Measurements from ENCODE around the gene RYR1.
"Not testable (repeated sequence)": the region's sequence is repeated elsewhere in the genome, so short reads cannot be mapped to it uniquely, and the experiment has no call there.

RYR1 gene

DNA sequence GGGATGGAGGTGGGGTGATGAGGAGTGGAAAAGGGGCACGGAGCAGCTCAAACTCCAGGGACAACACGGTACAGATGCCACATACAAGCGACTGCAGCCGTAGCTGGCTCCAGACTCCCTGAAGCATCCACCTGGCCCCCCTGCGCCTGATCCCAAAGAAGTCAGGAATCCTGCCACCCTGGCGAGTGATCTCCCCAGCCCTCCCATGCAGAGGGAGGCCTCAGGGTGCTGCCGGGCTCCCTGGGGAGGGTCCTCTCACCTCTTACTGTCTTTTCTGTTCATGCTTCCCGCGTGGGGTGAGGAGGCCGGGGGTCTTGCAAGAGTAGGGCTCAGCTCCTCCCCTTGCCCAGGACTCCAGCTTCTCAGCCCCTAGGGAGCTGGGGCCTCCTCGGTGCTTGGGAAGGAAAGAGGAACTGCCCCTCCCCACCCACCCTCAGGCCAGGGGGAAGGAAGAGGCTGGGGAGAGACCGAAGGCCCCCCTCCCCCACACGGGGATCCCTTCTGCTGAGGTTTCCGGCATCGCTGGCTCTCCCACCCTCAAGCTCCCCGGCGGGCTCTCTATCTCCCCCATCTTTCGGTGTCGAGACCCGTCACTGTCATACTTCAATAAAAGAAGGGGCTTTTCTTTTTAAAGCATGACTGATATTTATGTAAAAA, 7.6 kb upstream of the RYR1 start, which contains the start of gene RASGRP4:
Gene RASGRP4, minus strand, starts transcription at position 410 of the 657 bp plus-strand sequence. Its CDS starts 128 bp downstream, at position 282.
- in situ Hi-C loops (cut with MboI; ENCODE audit: low sequenced_read_pairs) = no loop called here

DNA sequence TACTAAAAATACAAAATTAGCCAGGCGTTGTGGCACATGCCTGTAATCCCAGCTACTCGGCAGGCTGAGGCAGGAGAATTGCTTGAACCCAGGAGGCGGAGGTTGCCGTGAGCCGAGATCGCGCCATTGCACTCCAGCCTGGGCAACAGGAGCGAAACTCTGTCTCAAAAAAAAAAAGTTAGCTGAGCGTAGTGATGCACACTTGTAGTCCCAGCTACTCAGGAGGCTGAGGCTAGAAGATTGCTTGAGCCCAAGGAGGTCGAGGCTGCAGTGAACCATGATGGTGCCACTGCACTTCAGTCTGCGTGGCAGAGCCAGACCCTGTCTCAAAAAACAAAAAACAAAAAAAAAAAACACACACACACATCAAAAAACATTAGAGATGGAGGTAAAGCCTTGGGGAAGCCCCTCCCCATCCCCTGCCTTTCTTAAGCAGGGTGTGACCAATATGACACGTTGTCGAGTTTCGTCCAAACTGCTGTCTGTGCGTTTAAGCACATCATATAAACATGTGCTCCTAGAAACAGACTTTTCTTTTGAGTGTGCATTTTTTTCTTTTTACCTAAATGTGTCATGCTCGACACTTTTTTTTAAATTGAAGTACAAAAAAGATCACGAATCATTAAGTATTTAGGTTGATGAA, 6.3 kb upstream of the RYR1 start:
- in situ Hi-C loops (cut with MboI; ENCODE audit: low sequenced_read_pairs) = not testable (repeated sequence)

DNA sequence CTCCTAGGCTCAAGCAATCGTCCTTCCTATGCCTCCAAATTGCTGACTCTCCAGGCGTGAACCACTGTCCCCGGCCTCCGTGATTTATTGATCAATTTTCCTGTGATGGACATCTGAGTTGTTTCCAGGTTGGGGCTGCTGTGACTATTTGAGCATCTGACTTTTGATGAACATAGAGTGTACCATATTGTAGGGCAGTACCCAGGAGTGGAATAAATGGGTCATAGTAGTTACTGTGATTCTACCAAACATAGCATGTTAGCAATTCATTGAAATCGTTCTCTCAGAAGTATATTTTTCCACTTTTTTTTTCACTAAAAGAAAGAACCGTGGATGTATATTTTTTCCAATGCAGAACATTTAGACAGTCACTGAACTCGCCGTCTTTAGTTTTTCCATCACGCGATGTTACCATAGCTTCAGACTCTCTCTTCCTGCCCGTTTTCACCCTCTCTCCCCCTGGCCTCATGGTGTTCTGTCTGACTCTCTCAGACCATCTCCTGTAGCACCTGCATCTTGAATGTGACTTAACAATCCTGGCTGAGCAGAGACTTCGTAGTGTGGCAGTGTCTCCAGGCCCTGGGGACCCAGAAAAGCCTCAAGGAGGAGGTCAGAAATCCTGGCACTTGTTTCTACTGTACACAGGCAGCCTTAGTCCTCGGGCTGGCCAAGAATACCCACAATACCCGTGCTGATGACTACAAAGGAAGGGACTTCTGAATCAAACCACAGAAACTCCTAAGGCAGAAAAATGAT, 4.3 kb upstream of the RYR1 start:
- in situ Hi-C loops (cut with MboI; ENCODE audit: low sequenced_read_pairs) = no loop called here

DNA sequence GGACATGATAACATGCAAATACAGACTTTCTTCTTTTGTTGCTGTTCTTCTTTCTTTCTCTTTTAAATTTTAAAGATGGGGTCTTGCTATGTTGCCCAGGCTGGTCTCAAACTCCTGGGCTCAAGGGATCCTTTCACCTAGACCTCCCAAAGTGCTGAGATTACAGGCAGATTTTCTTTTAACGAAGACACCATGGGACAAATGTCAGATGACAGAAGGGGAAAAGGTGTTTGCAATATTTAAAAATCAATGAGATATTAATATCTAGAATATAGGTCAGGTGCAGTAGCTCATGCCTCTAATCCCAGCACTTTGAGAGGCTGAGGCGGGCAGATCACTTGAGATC, 3.7 kb upstream of the RYR1 start:
- in situ Hi-C loops (cut with MboI; ENCODE audit: low sequenced_read_pairs) = no loop called here

DNA sequence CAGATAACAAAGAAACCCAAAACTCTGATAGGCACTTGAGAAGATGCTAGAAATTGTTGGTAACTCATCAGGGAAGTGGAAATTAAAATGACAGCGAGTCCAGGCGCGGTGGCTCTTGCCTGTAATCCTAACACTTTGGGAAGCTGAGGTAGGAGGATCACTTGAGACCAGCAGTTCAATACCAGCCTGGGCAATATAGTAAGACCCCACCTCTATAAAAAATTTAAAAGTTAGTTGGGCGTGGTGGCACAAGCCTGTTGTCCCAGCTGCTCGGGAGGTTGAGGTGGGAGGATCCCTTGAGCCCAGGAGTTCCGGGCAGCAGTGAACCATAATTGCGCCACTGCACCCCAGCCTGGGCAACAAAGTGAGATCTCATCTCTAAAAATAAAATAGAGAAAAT, 2.6 kb upstream of the RYR1 start:
- in situ Hi-C loops (cut with MboI; ENCODE audit: low sequenced_read_pairs) = no loop called here

DNA sequence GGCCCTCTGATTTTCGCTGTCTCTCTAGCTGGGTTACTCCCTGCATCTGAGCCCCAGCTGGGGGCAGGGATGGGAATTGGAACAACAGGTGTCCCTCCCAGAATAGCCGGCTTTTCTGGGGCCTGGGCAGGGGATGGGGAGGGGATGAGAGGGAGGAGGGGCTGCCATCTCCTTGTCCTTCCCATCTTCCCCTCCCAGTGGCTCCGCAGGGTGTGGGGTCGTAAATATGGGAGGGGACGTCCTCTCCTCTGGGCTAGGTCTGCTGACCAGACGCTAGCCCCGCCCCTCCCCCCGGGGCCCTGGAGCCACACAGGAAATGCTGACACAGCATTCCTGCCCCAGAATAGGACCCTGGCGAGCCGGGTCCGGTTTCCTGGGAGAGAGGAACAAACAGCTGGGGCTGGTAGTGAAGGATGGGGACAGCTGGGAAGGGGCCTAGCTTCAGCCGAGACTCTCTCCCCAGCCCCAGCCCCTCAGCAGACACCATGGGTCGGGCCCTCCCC, 1.1 kb downstream of the RYR1 start:
- in situ Hi-C loops (cut with MboI; ENCODE audit: low sequenced_read_pairs) = no loop called here

DNA sequence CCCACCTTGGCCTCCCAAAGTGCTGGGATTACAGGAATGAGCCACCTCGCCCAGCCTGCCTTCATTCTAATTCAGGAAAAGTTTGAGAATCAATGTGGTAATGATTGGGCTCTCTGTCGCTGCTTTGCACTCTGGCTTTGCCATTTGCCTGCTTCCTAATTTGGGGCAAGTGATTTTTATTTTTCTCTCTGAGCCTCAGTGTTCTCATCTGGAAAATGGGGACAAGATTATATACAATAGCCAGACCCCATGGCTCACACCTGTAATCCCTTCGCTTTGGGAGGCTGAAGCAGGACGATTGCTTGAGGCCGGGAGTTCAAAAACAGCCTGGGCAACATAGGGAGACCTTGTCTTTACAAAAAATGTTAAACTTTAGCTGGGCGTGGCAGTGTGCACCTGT, 3.8 kb downstream of the RYR1 start:
- in situ Hi-C loops (cut with MboI; ENCODE audit: low sequenced_read_pairs) = no loop called here

DNA sequence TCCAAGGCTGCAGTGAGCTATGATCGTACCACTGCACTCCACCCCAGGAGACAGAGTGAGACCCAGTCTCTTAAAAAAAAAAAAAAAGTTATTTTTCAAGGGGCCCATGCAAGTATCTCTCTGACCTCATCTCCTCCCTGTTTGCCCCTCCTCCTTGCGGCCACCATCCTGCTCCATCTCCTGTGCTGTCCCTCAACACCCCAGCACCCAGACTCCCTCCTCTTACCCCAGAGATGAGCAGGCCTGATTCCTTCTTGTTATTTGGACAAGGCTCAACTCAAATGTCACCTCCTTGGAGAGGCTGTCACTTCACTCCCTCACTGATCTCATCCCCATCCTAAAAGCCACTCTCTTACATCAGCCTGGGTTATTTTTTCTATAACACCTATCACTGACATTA, 4.4 kb downstream of the RYR1 start:
- in situ Hi-C loops (cut with MboI; ENCODE audit: low sequenced_read_pairs) = no loop called here

DNA sequence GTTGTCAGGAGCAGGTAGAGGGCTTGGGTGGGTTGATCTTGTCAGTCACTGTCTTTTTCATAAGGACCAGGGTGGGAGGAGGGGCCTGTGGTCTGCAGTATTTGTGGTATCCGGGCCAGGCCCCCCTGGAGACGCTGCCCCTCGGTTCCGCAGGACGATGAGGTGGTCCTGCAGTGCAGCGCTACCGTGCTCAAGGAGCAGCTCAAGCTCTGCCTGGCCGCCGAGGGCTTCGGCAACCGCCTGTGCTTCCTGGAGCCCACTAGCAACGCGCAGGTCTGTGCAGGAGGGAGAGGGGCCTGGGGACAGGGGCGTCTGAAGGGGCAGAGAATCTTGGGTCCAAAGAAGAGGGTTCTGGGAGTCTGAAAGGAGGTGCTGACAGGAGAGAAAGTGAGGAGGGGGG, 7.1 kb downstream of the RYR1 start:
- in situ Hi-C loops (cut with MboI; ENCODE audit: low sequenced_read_pairs) = no loop called here

DNA sequence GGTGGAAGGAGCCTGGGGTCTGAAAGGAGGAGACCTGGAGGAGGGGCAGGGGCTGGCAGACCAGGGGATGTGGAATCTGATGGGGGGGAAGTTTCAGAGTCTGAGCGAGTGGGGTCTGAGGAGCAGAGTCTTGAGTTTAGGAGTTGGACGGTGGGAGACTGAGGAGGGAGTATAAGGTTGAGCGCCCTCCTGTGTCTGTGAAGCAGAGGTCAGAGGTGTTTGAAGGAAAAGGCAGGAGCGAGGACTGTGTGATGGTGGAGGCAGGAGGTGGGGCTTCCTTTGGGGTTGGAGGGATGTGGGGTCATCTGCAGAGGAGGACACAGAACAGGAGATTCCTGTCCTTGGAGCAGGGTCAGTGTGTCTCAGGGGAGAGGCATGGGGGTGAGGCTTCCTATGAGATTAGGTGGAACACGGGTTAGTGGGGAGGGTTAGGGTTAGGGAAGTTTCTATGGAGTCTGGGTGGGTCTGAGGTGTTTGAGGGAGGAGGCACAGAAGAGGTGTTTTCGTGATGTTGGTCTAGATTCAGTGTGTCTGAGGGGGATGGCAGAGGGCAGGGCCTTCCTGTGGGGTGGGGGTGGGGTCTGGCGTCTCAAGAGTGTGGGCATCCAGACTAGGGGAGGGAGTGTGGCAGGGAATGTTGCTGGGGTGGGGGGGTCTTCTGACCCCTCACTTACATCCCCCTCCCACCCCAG, 8.3 kb downstream of the RYR1 start:
- in situ Hi-C loops (cut with MboI; ENCODE audit: low sequenced_read_pairs) = no loop called here

DNA sequence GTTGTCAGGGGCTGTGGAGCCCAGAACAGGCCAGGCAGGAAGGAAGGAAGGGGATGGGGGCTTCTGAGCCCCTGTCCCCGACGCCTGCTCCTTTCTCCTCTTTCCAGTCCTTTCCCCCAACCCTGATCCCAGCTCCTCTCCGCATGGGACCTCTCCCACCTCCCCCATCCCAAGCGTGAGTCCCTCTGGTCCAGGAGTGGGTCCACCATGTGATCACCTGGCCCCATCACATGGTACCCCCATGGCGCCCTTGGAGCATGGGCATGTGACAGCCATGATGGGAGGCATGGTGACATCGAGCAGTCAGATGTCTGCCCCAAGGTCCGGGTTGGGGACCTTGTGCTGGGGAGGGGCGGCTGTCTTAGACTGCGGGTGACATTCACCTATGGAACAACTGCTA, 9.2 kb downstream of the RYR1 start:
- in situ Hi-C loops (cut with MboI; ENCODE audit: low sequenced_read_pairs) = no loop called here

DNA sequence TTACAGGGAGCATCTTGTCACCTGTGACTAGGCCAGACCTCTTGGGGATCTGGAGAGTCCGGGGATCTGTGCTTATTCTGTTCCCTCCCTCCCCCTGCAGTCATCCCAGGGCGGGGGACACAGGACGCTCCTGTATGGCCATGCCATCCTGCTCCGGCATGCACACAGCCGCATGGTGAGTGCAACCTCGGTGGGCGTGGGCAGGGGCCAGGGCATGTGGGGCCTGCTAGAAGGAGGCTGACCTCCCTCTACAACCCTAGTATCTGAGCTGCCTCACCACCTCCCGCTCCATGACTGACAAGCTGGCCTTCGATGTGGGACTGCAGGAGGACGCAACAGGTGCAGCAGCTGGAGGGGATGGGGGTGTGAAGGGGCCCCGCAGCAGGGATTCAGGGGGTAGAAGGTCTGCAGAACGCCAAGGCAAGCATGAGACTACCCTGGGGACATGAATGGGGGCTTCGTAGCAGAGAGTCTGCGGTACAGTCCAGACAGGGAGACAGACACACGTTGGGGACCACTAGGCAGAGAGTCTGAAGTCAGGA, 10.0 kb downstream of the RYR1 start:
- in situ Hi-C loops (cut with MboI; ENCODE audit: low sequenced_read_pairs) = no loop called here

DNA sequence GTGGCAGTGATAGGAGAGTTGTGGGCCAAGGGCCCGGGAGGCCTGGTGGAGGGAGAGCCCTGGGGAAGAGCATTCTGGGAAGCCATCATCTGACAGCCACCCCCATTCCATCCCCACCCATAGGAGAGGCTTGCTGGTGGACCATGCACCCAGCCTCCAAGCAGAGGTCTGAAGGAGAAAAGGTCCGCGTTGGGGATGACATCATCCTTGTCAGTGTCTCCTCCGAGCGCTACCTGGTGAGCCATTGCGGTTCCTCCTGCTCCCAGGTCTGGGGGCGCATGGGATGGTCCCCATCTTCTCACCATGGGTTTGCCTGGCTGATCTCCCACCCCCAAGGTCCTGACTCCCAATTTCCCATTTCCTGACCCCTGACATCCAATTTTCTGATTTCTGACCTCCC, 10.5 kb downstream of the RYR1 start:
- in situ Hi-C loops (cut with MboI; ENCODE audit: low sequenced_read_pairs) = no loop called here

DNA sequence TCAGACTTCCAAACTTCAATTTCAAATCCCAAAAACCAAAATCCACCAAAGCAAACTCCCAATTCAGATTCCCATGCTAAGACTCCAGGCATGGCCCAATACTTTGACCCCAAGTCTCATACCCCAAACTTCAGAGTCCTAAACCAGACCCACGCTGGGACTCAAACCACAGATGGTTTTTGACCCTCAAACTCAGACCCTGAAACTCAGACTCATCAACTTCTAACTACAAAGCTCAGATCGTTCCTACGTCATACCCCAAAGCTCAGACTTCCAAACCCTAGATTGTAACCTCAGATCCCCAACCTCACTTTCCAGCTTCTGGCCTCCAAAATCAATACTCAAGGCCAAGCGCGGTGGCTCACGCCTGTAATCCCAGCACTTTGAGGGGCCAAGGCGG, 11.9 kb downstream of the RYR1 start:
- in situ Hi-C loops (cut with MboI; ENCODE audit: low sequenced_read_pairs) = no loop called here

DNA sequence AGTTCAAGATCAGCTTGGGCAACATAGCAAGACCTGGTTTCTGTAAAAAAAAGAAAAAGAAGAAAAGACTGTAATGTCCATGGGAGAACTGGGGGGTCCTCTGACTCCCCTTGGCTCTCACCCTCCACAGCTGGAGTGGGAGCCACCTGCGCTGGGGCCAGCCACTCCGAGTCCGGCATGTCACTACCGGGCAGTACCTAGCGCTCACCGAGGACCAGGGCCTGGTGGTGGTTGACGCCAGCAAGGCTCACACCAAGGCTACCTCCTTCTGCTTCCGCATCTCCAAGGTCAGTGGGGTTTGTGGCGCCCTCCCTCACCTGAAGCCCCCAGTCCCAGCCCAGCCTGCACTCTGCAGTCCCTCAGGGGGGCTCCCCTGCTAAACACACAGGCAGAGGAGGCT, 14.7 kb downstream of the RYR1 start:
- in situ Hi-C loops (cut with MboI; ENCODE audit: low sequenced_read_pairs) = no loop called here

DNA sequence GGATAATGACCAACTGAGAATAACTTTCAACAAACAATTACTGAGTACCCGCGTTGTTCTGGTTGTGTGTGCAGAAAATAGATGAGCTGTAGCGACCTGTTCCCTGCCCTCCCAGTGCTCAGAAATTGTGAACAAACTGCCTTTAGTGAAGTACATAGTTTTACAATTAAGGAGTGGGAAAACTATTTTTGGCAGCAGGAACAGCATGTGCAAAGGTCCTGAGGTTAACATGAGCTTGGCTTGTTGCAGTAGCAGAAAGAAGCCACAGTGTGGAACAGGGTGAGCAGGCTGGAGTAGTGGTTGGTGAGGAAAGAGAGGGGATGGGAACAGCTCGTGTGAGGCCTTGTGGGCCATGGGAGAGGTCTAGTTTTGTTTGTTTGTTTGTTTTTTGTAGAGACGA, 16.0 kb downstream of the RYR1 start:
- in situ Hi-C loops (cut with MboI; ENCODE audit: low sequenced_read_pairs) = no loop called here

DNA sequence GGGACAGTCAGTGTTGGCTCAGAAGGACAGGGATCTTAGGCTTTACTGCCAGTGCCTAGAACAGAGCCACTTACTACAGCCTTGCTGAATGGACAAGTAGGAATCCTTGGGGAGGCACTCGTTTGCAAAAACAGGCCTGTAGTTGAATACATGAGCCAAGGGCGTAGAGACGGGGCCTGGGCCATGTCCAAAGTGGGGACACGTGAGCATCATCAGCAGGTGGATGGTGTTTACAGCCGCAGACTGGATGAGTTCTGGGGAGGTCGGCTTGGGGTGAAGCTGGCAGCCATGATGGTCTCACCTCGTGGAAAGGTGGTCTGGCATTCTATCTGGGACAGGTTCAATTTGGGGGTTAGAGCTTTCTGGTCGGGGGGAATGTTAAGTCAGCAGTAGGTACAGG, 17.5 kb downstream of the RYR1 start:
- in situ Hi-C loops (cut with MboI; ENCODE audit: low sequenced_read_pairs) = no loop called here

DNA sequence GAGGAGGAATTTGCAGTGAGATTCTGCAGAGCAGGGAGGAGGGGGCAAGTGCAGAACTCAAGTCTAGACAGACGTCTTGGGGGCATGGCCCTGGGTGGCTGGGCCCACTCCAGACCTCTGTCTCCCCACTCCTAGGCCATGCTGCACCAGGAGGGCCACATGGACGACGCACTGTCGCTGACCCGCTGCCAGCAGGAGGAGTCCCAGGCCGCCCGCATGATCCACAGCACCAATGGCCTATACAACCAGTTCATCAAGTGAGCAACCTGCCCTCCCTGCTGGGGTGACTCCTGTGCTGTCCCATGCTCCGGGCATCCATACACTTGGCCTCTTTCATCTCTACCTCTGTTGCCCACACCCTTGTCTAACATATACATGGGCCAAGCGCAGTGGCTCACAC, 18.1 kb downstream of the RYR1 start:
- in situ Hi-C loops (cut with MboI; ENCODE audit: low sequenced_read_pairs) = no loop called here

DNA sequence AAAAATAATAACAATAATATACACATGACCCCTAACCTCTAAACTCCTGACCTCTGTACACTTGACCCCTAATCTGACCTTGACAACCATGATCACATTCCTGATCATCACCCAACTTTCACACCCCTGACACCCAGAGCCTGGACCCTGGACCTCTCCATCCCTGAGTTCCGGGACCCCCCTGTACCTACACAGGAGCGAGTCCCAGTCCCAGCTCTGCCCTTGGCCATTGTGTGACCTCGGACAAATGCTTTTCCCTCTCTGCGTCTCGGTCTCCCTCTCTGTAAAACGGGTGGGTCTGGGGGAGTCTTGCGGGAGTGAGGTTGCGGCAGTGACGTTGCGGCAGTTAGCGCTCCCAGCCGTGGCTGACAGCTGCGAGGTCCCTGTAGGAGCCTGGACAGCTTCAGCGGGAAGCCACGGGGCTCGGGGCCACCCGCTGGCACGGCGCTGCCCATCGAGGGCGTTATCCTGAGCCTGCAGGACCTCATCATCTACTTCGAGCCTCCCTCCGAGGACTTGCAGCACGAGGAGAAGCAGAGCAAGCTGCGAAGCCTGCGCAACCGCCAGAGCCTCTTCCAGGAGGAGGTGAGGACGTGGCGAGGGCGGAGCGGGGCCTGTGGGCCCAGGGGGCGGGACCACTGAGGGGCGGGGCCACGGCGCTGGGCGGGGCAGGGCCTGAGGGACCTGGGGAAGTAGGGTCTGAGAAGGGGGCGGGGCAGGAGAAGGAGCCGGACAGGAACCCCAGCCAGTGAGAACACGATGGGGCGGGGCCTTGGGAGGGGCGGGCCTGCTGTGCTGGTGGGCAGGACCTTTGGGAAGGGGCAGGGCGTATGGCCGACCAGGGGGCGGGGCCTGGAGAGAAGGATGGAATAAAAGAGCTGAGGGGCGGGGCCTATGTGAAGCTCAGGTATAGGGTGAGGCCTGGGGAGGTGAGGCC, 19.2 kb downstream of the RYR1 start:
- in situ Hi-C loops (cut with MboI; ENCODE audit: low sequenced_read_pairs) = no loop called here

DNA sequence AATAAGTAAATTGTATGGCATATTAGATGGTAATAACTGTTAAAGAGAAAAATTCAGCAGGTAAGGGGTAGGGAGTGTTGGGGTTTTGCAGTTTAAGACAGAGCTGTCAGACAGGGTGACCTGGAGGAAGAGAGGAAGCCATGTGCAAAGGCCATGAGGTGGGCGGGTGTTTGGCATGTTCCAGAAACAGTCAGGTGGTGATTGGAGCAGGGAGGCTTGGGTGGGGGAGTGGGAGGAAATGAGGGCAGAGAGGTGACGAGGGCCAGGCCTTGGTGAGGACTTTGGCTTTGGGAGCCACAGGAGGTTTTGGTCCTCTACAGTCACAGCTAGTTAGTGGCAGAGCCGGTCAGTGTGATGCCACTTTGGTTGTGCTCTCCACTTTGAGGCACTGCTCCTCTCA, 20.1 kb downstream of the RYR1 start:
- in situ Hi-C loops (cut with MboI; ENCODE audit: low sequenced_read_pairs) = no loop called here

Measured in hTERT RPE-1 (cell line).